HepG2 (cell line): ENCODE data around the gene CXXC5. TPM values are rescaled to one million over a fixed set of nuclear protein-coding genes. Genes with fewer than 3 reads are reported as not detected.

Experiments
- ATAC-seq: fragments of 200-7000 bp; cut with Tn5 transposase; 3 replicates; pipeline ENCODE4 v1.9.1; 2020; ENCODE audit warnings: mild to moderate bottlenecking, moderate library complexity
- BruUV-seq: library from RNA; stranded (reverse); fragments of 400-500 nt; replicated peaks from 2 replicates; lab custom pipeline; 2021; lab: Mats Ljungman, UMichigan
- CTCF ChIA-PET: fragments of 300-600 bp; formaldehyde crosslinking; extraction: SDS; loops from one replicate; lab custom pipeline; 2021; ENCODE audit warnings: low total read pairs, inconsistent platforms, low intra/inter-chr PET ratio; lab: Yijun Ruan, JAX
- POLR2A ChIA-PET: fragments of 350-600 bp; sonication (Branson Sonifier 250); formaldehyde crosslinking; loops from one replicate; lab custom pipeline; 2020; ENCODE audit warnings: antibody characterized with exemption, inconsistent platforms; lab: Yijun Ruan, JAX
- DNase-seq: peaks from one replicate; pipeline ENCODE4 v3.0.0-alpha.2; 2015; ENCODE audit warnings: low spot score
- FAIRE-seq: peaks from 3 replicates; lab custom pipeline; 2011; peaks lifted over from hg19 to GRCh38; lab: Jason Lieb, UNC
- H2AFZ ChIP-seq: one replicate; pipeline ENCODE4 v1.6.1; 2011; ENCODE audit warnings: low read length, inconsistent platforms
- H3K27ac ChIP-seq: fragments of 300-600 bp; 3 replicates; pipeline ENCODE4 v1.8.0; 2011; ENCODE audit warnings: mixed run types, mild to moderate bottlenecking, mixed read lengths, low read length, inconsistent platforms; ENCODE audit not compliant: insufficient read depth; ENCODE audit errors: extremely low read length
- H3K27me3 ChIP-seq, 2 experiments: fragments of 200-600 bp in 1 of 2; 2 replicates in 1 of 2; 3 replicates in 1 of 2; pipeline versions ENCODE4 v1.6.0 to v1.8.0; 2011; ENCODE audit warnings: low read length in 2 of 2, mild to moderate bottlenecking in 2 of 2, moderate library complexity in 2 of 2, inconsistent platforms in 1 of 2; ENCODE audit not compliant: insufficient read depth in 2 of 2, control insufficient read depth in 1 of 2
- H3K36me3 ChIP-seq, 2 experiments: fragments of 200-600 bp in 1 of 2; replicated peaks in 1 of 2; 2 replicates in 1 of 2; 3 replicates in 1 of 2; pipeline versions ENCODE4 v1.5.1 to v1.8.0; 2011; ENCODE audit warnings: low read length in 2 of 2, inconsistent platforms in 1 of 2; ENCODE audit not compliant: insufficient read depth in 2 of 2, control insufficient read depth in 1 of 2
- H3K4me1 ChIP-seq: 2 replicates; pipeline ENCODE4 v1.5.1; 2012; ENCODE audit warnings: low read length, inconsistent platforms; ENCODE audit not compliant: insufficient read depth
- H3K4me2 ChIP-seq: 2 replicates; pipeline ENCODE4 v1.6.0; 2011; ENCODE audit warnings: low read depth, low read length, inconsistent platforms
- H3K4me3 ChIP-seq, 3 experiments: fragments of 200-600 bp in 1 of 3; sonication (generic), shearing (Covaris generic) in 1 of 3; replicated peaks in 1 of 3; 2 replicates each; pipeline ENCODE4 v1.5.1; 2011 to 2016; ENCODE audit warnings: low read length in 3 of 3, inconsistent platforms in 2 of 3, low read depth in 2 of 3, mild to moderate bottlenecking in 2 of 3, control low read depth in 1 of 3, mixed read lengths in 1 of 3; ENCODE audit not compliant: insufficient read depth in 1 of 3
- H3K79me2 ChIP-seq: one replicate; pipeline ENCODE4 v1.6.1; 2011; ENCODE audit warnings: low read length, inconsistent platforms; ENCODE audit not compliant: insufficient read depth
- H3K9ac ChIP-seq: 2 replicates; pipeline ENCODE4 v1.6.0; 2011; ENCODE audit warnings: mild to moderate bottlenecking, low read depth, low read length, inconsistent platforms; ENCODE audit not compliant: insufficient read depth
- H3K9me3 ChIP-seq: 2 replicates; pipeline ENCODE4 v1.5.1; 2012; ENCODE audit warnings: mild to moderate bottlenecking, low read length
- H4K20me1 ChIP-seq: 2 replicates; pipeline ENCODE4 v1.6.0; 2011; ENCODE audit warnings: inconsistent platforms, mild to moderate bottlenecking, low read length, moderate library complexity; ENCODE audit not compliant: insufficient read depth
- AGO2 ChIP-seq: fragments of 200-400 bp; formaldehyde crosslinking; optimal IDR thresholded peaks from 2 replicates; pipeline ENCODE3; 2017; ENCODE audit warnings: mild to moderate bottlenecking, low read depth, low read length, moderate library complexity
- CREB1 ChIP-seq, 2 experiments: fragments of 450-650 bp in 1 of 2; IDR thresholded peaks; 2 replicates each; pipeline ENCODE4 v1.6.1; 2016 to 2017; ENCODE audit warnings: control low read depth in 1 of 2, mild to moderate bottlenecking in 1 of 2, missing compliant biosample characterization in 1 of 2, missing genetic modification characterization in 1 of 2
- HNRNPL ChIP-seq: fragments of 200-400 bp; formaldehyde crosslinking; IDR thresholded peaks from 2 replicates; pipeline ENCODE4 v1.6.1; 2017; ENCODE audit warnings: mild to moderate bottlenecking, low read depth, low read length
- HNRNPLL ChIP-seq: fragments of 200-400 bp; formaldehyde crosslinking; IDR thresholded peaks from 2 replicates; pipeline ENCODE4 v1.6.1; 2017; ENCODE audit warnings: mild to moderate bottlenecking, low read depth, low read length; ENCODE audit not compliant: poor library complexity, severe bottlenecking
- JDP2 ChIP-seq: sonication (generic); formaldehyde crosslinking; IDR thresholded peaks from 2 replicates; pipeline ENCODE4 v1.8.1; 2022; ENCODE audit warnings: missing genetic modification reagents, borderline replicate concordance
- RBM22 ChIP-seq: fragments of 200-400 bp; formaldehyde crosslinking; optimal IDR thresholded peaks from 2 replicates; pipeline ENCODE3; 2017; ENCODE audit warnings: mild to moderate bottlenecking, low read length, moderate library complexity
- SALL1 ChIP-seq: sonication (generic); formaldehyde crosslinking; IDR thresholded peaks from 2 replicates; pipeline ENCODE4 v1.8.0; 2022; ENCODE audit warnings: mild to moderate bottlenecking, missing genetic modification reagents
- WGBS: methylation state at CpG from one replicate; pipeline ENCODE4 v1.1.6; 2017; ENCODE audit warnings: low lambda C conversion rate; 5-methylcytosine and 5-hydroxymethylcytosine counted together
- in situ Hi-C: cut with HindIII; loops from 2 replicates; pipeline ENCODE4 v1.10.0; 2017; ENCODE audit warnings: low pct_unique_long_range_greater_than_20kb; ENCODE audit not compliant: extremely low pct_ligation_motif_present
- intact Hi-C: fragments of 100-400 bp; cut with micrococcal nuclease; formaldehyde crosslinking; loops from one replicate; pipeline ENCODE4 v1.10.0; 2022; ENCODE audit not compliant: unreplicated experiment
- polyA plus RNA-seq, 8 experiments: library from polyadenylated mRNA; depleted of rRNA in 3 of 8; stranded (reverse) in 7 of 8; unstranded in 1 of 8; fragments of >200 nt; fragmentation: Illumina TruSeq in 4 of 8; extraction: Trizol in 4 of 8; gene quantifications; 2 replicates each; pipeline versions ENCODE4 v1.2.1 to v1.2.3, GENCODE V29; 2011 to 2016; ENCODE audit warnings: low read depth in 4 of 8, missing spikeins in 1 of 8, mixed read lengths in 1 of 8; ENCODE audit not compliant: insufficient read depth in 1 of 8
- total RNA-seq, 5 experiments: library from RNA; depleted of rRNA; stranded (reverse); fragments of >200 nt; fragmentation: Illumina TruSeq; extraction: Trizol; gene quantifications; 2 replicates each; pipeline ENCODE4 v1.2.3, GENCODE V29; 2016; ENCODE audit warnings: low read depth in 1 of 5
- TF ChIP-seq, protein P1 (sequence below): sonication (generic); formaldehyde crosslinking; IDR thresholded peaks from 2 replicates; pipeline ENCODE4 v1.9.0; 2022; ENCODE audit warnings: low read depth, missing genetic modification reagents

CXXC5 gene
- total and polyA plus RNA-seq, 2 of the 13 experiments (the other 11 are each of a cell fraction or from before 2014, with no cell fraction given) = 32.3 to 33.0 TPM

GRCh38 chr5:139671096-139671841, 23.1 kb downstream of the CXXC5 start (continued):
- TF ChIP-seq, protein P1, sequence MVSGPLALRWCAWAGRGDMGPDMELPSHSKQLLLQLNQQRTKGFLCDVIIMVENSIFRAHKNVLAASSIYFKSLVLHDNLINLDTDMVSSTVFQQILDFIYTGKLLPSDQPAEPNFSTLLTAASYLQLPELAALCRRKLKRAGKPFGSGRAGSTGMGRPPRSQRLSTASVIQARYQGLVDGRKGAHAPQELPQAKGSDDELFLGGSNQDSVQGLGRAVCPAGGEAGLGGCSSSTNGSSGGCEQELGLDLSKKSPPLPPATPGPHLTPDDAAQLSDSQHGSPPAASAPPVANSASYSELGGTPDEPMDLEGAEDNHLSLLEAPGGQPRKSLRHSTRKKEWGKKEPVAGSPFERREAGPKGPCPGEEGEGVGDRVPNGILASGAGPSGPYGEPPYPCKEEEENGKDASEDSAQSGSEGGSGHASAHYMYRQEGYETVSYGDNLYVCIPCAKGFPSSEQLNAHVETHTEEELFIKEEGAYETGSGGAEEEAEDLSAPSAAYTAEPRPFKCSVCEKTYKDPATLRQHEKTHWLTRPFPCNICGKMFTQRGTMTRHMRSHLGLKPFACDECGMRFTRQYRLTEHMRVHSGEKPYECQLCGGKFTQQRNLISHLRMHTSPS (CRISPR knock-in tag) = 0 out of 2 replicates have a peak, but pooled peaks have one; percentile 30
- TF ChIP-seq HNRNPL (peak; percentile 58), AGO2 (peak; percentile 52), SALL1 (CRISPR knock-in tag) (no peak), HNRNPLL (peak; percentile 88)

DNA sequence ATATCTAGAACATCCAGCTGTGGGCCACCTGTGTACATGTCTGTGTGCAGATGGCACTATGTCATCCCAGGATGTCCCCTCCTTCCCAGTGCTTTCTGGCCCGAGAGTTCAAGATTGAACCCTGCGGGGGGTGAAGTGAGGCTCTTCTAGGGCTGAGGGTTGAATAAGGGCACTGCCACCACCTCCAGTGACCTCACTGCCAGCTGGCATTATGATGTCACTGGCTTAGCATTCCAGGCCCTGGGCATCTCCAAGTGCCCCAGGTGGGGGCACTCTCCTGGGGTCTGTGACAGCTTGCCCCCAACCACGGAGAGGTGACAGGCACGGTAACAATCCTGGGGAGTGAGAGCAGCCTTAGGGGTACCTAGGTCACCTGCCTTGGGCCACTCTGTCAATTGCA, 27.1 kb downstream of the CXXC5 start:
- Histone ChIP-seq H3K9me3 (no peaks in the 10 kb centered on the region), H3K4me2 (no peak overlapping the region), H4K20me1 (peaks cover 53% of the 10 kb centered on the region), H3K27ac (no peak overlapping the region), H3K36me3 (peaks cover 2 to 20% of the 10 kb centered on the region in 2 experiments; a peak in 4 of 5 replicates), H3K4me3 (no peak overlapping the region), H3K27me3 (no peaks in the 10 kb centered on the region), H3K79me2 (peaks cover 64% of the 10 kb centered on the region), H3K4me1 (peaks cover 47% of the 10 kb centered on the region), H3K9ac (no peak overlapping the region), H2AFZ (no peak overlapping the region)
- ATAC-seq (no peak), FAIRE-seq (no peak), DNase-seq (no peak)
- no TSS peak for BruUV-seq
- ChIA-PET CTCF (no interaction called here), POLR2A (no interaction called here)
- in situ Hi-C loops (no loop called here), intact Hi-C loops (no loop called here)
- WGBS = 100% methylated on average over 1 of the region's 4 CpGs
- TF ChIP-seq RBM22 (peak; percentile 36), JDP2 (no peak), CREB1 (IDR thresholded peaks at IDR 0.05) (peak; percentile 48; the same call in 1 of the 2 replicates), CREB1 (CRISPR knock-in tag; IDR thresholded peaks at IDR 0.05) (no peak)
